HG03039 (cell line): ENCODE results near the gene MEGF9.
A peak's percentile ranks its signal among the peaks of the same experiment; 100 is the strongest.

ENCODE experiments used
- ATAC-seq: cut with Tn5 transposase; IDR thresholded peaks from one replicate; pipeline ENCODE4 v1.9.1; 2021; ENCODE audit warnings: mild to moderate bottlenecking, moderate library complexity; ENCODE audit not compliant: unreplicated experiment

MEGF9 gene

GRCh38 chr9:120627073-120627472 lies 87.2 kb downstream of the MEGF9 start:
- ATAC-seq: no peak

GRCh38 chr9:120626512-120626911 lies 87.8 kb downstream of the MEGF9 start:
- no peak for ATAC-seq

DNA sequence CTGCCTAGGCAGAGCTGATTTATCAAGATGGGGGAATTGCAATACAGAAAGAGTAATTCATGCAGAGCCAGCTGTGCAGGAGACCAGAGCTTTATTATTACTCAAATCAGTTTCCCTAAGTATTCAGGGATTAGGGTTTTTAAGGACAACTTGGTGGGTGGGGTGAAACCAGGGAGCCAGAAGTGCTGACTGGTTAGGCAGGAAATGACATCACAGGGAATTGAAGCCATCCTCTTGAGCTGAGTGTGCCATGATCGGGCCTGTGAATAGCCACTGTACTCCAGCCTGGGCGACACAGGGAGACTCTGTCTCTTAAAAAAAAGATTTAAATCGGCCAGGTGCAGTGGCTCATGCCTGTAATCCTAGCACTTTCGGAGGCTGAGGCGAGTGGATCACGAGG lies 89.0 kb downstream of the MEGF9 start:
- ATAC-seq: no peak

- no peak for ATAC-seq
Measured at GRCh38 chr9:120622790-120623189, 91.5 kb downstream of the MEGF9 start.

DNA sequence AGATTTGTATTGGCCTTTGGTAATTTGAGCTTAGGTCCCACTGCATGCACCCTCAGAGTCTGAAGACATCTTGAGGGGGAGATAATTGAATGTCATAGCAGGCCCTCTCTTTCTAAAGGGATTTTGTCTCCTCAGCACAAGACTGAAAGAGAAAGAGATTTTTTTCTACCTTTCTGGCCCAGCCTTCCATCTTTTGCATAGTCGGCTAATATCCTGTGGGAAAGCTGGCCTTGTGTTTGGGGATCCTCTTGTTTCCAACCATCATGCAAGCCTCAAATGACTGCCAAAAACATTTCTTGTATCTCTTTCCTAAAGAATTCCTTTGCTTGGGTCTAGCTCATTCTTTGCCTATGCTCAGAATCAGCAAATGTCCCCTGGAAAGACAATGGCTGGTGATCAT lies 92.3 kb downstream of the MEGF9 start:
- ATAC-seq: no peak

DNA sequence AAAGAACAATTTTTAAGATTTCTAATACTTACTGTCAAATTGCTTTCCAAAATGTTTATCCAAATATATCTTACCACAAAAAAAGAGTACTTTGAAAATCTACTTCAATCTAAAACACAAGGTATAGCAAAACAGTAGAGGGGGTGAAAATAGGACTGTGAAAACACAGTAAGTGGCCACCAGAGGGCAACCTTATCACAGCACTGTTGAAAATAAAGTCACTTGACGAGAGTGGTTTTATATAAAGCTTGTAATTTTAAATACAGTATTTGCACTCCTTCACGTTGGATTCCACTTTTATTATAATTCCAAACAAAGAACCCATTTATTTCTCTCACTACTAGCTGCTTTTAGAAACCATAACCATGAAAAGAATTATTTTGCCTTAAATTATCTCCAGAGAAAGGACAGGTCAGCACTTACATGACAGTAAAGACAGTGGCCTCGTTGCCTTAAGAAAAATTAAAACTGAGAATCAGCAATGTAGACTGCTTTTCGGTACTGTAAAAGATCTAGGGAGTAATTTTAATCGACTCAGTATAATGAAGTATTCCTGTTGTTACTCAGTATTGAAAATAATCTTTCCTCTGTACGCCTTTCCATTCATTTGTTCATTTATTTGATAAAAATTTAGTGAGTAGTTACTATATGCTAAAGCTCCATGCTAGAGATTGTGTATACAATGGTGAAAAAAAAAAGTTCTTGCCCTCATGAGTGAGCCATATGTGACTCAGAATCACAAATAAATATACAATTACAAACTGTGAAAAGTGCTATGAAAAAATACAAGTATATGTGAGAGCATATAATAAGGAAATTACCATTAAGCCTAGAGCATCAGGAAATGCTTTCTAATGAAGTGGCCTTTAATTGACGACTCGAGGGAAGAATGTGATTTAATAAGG lies 94.3 kb downstream of the MEGF9 start:
- no peak for ATAC-seq

GRCh38 chr9:120616966-120617935 lies 97.0 kb downstream of the MEGF9 start:
- ATAC-seq: no peak

- ATAC-seq: no peak
Measured at GRCh38 chr9:120612218-120612617, 102.1 kb downstream of the MEGF9 start.

GRCh38 chr9:120611690-120612068 lies 102.6 kb downstream of the MEGF9 start:
- no peak for ATAC-seq

DNA sequence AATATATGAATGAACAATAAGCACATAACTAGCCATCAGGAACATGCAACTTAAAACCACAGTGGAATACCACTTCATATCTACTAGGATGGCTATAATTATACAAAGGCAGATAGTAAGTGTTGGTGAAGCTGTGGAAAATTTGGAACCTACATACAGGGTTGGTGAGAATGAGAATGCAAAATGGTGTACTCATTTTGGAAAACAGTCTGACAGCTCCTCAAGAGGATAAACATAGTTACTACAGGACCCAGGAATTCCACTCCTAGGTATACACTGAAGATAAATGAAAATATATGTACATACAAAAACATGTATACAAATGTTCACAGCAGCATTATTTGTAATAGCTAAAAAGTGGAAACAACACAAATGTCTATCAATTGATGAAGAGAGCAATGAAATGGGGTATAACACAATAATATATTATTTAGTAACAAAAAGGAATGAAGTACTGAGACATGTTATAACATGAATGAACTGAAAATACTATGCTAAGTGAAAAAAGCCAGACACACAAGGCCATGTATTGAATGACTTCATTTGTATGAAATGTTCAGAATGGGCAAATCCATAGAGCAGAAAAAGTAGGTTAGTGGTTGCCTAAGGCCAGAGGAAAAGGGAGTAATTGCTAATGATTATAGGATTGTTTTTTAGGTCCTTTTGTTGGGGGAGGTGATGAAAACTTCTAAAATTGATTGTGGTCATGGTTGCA lies 103.1 kb downstream of the MEGF9 start:
- no peak for ATAC-seq

DNA sequence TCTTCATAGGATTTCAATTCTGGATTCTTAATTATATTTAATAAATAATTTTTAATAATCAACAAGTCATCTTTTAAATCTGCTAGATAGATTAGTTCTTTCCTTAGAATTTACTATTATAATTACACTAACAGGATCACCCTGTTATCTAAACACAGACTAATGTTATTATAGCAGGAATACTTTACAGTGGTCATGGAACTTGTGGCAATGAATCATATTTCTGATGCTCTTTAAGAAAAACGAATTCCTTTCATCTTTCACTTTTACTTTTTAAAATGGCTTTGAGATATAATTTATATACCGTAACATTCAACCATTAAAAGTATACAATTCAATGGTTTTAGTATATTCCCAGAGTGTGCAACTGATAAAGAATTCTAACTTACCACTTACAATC lies 104.6 kb downstream of the MEGF9 start:
- no peak for ATAC-seq

- no peak for ATAC-seq
Measured at GRCh38 chr9:120608421-120608820, 105.8 kb downstream of the MEGF9 start.

GRCh38 chr9:120603591-120603990 lies 110.7 kb downstream of the MEGF9 start:
- no peak for ATAC-seq

GRCh38 chr9:120603010-120603409 lies 111.3 kb downstream of the MEGF9 start:
- no peak for ATAC-seq

DNA sequence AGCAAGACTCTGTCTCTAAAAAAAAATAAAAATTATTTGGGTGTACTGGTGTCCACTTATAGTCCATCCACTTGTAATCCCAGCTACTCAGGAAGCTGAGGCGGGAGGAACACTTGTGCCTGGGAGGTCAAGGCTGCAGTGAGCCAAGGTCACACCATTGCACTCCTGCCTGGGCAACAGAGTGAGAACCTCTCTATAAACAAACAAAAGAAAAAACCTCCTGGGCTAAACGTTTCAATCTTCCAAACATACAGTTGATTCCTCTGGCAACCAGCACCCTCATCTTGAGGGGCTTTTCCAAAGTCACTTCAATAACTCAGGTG lies 120.4 kb downstream of the MEGF9 start:
- ATAC-seq: no peak

GRCh38 chr9:120593250-120593954 lies 120.9 kb downstream of the MEGF9 start:
- ATAC-seq: no peak

DNA sequence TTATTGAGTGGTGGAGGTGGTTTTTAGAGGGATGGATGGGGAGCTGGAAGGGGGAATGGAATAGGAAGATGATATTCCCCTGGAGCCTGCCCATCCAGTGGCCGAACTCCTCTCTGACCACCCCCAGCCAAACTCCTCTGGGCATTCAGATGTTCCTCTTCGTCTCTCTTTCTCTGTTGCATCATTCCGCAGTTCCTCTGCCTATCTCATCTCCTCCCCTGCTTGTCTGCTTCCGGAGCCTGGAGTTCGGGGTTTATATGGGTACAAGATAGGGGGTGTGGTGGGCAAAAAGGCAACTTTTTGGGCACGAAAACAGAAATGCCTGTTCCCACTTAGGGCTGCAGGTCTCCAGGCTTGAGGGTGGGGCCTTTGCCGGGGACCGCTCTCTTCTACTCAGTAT lies 122.1 kb downstream of the MEGF9 start:
- ATAC-seq: no peak

DNA sequence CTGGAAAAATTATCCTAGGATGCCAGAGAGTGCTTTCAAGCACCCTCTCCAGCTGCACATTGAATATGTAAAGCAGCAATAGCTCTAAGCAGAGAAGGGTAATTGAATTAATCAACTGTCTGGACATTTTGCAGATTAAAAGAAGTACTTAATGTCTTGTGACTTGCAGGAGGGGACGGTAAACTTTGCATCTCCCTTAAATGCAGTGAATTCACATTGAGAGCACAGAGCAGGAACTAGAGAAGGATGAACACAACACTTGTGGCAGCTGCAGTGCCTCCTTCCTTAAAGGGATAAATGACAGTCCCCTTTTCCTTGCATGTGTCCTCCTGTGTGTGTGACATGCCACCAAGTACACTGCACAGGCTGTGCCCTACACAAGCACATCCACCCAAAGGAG lies 126.9 kb downstream of the MEGF9 start:
- ATAC-seq: no peak

DNA sequence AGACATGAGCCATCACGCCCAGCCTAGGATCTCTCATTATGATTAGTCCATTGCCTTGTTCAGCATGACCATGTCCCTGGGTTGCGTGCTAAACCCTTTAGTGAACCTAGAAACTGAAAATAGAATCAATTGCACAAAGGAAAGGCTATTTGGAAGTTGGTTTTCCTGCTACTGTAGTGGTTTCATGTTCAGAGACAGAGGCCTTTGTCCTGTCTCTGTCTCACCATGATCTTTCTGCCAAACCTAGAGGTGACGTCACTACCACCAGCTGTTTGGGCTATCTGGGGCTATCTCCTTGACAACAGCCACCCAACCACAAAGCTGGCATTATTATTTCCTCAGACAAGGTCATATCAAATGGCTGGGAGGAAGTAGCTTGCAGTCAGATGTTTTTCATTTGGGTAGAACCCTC lies 130.3 kb downstream of the MEGF9 start:
- no peak for ATAC-seq

DNA sequence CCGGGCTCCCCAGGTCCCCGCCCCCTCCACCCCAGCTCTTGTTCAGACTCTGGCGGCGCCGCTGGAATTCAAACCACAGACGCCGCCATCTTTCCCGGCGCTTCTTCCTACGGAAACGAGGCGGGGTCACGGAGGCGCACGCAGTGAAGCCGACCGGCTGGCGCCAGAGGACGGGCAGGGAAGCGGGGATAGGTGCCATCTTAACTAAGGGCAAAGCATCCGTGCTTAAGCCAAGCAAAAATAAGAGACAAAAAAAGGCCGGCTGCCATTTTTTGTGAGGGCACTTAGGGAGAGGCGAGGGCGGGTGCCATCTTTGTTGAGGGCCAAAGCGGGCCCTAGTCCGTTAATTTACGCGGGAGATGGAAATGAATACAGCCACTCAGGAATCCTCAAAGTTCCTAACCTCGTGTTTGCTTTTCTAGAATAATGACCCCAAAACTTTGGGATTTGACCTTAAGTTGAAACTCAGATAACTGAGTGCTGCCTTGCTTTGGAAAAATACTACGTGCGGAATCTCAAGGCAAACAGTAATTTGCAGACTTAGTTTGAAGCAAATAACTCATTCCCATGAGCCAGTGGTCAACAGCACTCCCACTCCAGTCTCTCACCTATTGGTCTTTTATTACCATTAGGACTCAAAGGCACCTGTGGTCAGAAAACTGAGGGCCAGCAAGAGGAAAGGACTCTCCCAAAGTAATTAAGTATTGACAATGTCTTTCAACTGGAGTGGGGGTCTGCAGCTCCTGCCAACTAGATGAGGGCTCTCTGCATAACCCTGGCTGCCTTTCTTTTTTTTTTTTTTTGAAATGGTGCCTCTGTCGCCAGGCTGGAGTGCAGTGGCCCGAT lies 134.0 kb downstream of the MEGF9 start, which contains the start of gene CDK5RAP2:
CDK5RAP2 (minus strand) TSS at position 117 of the 846 bp plus-strand sequence. CDS start 189 bp downstream, outside the sequence.
- ATAC-seq: peak; percentile 96
